GM19395 (cell line): ENCODE data around the gene RDX.
A peak's percentile ranks its signal among the peaks of the same experiment; 100 is the strongest.
"Not testable (repeated sequence)": the region's sequence is repeated elsewhere in the genome, so short reads cannot be mapped to it uniquely, and the experiment has no call there.

Experiments
- ATAC-seq: cut with Tn5 transposase; IDR thresholded peaks from one replicate; pipeline ENCODE4 v1.9.1; 2021; ENCODE audit warnings: mild to moderate bottlenecking, moderate library complexity; ENCODE audit not compliant: unreplicated experiment

RDX gene

DNA sequence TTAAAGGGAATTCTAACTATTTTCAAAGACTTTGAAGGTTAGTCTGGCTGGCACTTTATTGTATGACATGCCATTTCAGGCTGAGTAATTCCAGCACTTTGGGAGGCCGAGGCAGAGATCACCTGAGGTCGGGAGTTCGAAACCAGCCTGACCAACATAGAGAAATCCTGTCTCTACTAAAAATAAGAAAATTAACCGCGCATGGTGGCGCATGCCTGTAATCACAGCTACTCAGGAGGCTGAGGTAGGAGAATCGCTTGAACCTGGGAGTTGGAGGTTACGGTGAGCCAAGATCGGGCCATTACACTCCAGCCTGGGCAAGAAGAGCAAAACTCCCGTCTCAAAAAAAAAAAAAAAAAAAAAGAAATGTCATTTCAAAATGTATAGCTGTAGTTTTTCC lies 95.6 kb downstream of the RDX start:
- ATAC-seq = no peak

- ATAC-seq = no peak
These were observed 96.2 kb downstream of the RDX start for GRCh38 chr11:110200241-110200640.

DNA sequence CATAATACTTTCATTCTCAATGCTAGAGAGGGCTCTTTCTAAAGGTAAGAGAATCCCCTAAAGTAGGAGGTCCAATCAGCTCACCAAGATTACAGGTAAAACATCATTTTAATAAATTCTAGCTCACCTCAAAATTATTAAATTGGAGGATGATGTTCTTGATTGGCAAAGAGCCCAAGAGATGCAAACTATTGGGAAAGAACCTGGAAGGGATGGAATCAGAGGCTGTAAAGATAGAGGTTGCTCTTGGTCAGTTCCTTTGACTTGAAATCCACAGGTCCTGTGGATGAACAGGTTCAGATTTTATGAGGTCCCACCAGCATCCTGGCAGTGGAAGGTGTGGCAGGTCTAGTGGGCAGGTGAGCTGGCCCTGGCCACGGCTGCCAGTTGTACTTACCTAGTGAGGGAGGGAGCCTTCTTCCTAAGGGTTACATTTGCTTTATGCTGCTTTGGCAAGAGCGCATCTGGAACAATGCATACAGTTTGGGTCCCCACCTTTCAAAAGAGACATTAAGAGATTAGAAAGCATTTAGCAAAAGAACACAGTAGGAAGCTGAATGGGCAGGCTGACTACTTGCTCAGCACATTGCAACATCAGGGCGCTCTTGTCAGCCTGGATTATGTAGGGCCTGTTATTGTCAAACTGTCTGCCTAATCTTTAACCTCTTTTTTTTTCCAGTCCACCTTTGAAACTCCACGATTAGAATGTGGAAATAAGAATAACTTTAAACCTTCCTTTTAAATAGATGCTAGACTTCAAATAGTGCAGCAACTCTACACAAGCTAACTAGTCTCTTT lies 97.0 kb downstream of the RDX start:
- no peak for ATAC-seq

DNA sequence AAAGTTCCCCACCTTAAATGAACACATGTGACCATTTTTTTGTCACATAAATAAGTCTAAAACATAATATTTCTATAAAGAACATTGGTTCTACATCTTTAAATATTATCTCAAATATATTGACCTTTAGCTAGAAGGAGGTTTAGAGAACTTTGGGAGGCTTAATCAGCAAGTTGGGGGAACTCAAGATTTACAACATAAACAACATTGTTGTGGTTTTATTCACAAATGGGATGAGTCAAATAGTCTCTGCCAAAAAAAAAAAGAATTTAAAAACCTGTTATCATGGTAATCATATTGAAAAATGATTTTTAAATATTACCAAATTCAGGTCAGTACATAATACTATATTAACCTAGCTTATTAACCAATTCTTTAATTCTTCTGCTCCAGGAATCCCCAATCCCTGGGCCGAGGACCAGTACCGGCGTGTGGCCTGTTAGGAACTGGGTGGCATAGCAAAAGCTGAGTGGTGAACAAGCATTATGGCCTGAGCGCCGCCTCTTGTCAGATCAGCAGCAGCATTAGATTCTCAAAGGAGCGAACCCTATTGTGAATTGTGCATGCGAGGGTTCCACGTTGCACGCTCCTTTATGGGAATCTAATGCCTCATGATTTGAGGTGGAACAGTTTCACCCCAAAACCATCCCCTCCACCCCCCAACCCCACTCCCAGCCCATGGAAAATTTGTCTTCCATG lies 98.2 kb downstream of the RDX start:
- ATAC-seq = no peak

- ATAC-seq = no peak
These were observed 99.5 kb downstream of the RDX start for GRCh38 chr11:110196884-110197420.

DNA sequence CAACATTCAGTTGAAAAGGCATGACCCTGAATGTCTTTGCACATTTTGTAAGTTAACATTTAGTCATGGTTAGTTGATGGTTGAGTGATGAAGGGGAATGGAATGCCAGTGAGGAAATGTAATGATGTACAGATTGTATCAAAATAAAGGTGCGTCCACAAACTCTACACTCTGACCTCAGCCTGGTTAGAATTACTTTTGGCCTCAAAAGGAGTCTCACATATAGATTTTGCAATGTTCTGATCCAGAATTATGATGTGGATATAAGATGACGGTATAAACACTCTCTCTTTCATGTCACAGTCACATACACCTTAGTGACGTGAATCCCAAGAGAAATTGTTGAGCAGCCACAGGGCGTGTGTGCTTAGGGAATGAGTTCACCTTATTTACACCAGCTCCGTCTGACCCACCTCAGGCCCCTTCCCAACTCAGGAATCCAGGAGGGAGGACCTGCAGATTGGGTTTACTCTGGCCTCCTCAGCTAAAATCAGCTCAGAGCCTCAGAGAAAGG lies 100.1 kb downstream of the RDX start:
- no peak for ATAC-seq

- ATAC-seq = not testable (repeated sequence)
These were observed 102.1 kb downstream of the RDX start for GRCh38 chr11:110194211-110194766.

GRCh38 chr11:110192604-110193282 lies 103.7 kb downstream of the RDX start:
- peak; percentile 80 for ATAC-seq

DNA sequence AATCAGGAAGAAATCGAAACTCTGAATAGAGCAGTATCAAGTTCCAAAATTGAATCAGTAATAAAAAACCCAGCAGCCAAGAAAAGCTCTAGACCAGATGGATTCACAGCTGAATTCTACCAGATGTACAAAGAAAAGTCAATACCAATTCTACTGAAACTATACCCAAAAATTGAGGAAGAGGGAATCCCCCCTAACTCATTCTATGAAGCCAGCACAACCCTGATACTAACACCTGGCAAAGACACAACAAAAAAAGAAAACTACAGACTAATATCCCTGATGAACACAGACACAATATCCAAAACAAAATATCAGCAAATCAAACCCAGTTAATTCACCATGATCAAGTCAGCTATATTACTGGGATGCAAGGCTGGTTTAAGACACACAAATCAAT lies 105.5 kb downstream of the RDX start:
- no peak for ATAC-seq

- ATAC-seq = no peak
These were observed 108.7 kb downstream of the RDX start for GRCh38 chr11:110187731-110188130.

DNA sequence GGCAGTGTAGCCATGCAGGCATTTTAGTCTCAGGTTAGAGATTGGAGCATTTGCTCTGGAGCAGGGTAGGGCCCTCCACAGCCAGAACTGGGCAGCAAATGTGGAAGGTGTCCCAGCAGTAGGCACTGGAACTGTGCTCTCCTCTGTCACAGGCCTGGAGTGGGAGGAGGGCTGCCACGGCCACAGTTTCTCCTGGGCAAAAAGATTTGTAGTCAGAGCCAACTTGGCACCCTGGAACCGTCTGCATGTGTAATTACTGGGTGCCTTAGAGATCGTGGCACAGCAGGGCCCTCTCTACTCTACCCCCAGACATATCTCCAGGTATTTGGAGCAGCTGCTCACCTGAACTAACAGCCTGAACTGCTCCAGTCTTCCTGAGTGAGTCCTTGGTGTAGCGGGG lies 109.5 kb downstream of the RDX start:
- ATAC-seq = no peak

- no peak for ATAC-seq
These were observed 110.0 kb downstream of the RDX start for GRCh38 chr11:110186456-110186855.

DNA sequence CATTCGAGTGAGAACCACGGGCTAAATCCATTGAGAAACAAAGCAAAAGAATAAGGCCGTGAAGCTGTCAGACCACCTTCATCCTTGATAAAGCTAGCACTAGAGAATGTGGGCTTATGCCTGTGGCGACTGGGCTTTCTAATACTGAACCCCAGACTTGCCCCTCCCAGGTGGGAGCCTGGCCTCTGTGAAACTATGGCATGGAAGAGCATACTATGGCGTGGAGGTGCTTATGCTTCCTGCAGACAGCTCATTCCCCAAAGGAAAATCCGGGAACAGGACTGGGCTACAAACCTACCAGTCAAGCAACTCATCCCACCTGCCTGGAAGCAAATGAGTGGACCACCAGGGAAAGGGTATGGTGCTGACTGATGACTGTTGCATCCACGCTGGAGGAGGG lies 110.8 kb downstream of the RDX start:
- ATAC-seq = no peak

DNA sequence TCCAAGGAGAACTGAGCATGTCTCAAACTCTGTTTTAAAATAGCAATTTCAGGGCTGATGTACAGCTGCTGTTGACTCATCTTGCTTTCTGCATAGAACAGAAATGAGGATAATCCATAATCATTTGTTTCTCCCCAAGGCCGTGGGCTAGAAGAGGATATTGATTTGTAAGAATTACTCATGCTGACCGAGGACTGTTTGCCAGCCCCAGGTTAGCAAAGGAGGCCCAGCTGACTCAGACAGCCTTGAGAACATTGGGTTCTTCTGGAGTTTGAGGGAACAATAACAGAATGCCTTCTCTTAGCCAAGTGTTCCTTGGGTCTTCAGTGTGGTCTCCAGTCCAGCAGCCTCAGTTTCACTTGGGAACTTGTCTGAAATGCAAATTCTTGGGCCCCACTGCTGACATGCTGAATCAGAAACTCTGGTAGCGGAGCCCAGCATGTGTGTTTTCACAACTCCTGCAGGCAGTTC lies 111.3 kb downstream of the RDX start:
- no peak for ATAC-seq

DNA sequence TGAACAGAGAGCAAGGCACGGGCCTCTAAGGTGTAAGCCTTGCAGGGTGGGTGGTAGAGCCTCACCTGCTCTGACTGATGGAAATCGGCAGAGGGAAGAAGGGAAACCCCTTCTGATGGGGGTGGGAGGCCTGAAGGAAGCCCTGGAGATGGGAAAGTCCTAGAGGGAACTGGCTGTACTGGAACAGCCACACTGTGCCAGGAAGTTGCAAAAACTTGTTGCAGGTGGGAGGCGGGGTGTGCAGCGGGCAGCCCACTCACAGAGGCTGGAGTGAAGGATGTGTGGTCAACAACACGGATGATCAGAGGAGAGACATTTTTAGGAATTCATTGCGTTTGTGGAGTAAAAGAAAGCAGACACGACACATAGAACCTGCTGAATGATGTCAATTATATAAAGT lies 112.0 kb downstream of the RDX start:
- ATAC-seq = no peak

GRCh38 chr11:110182886-110183285 lies 113.5 kb downstream of the RDX start:
- no peak for ATAC-seq

DNA sequence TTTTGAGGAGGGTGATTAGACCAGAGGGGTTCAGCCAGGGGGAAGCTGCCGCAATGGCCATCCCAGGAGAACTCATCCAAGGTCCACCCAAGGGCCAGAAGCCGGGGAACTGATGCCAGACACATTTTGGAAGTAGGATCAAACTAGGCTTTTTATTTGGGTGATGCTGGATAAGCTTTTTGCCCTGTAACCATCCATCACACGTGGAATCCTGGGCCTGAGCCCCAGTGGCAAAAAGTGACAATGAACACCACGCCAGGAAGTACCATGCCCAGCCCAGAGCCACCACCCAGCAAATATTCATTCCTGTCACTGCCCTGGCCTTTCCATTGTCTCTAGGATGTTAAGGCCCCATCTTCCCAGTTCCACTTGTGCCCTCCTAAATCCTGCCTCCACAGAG lies 117.3 kb downstream of the RDX start:
- ATAC-seq = no peak

DNA sequence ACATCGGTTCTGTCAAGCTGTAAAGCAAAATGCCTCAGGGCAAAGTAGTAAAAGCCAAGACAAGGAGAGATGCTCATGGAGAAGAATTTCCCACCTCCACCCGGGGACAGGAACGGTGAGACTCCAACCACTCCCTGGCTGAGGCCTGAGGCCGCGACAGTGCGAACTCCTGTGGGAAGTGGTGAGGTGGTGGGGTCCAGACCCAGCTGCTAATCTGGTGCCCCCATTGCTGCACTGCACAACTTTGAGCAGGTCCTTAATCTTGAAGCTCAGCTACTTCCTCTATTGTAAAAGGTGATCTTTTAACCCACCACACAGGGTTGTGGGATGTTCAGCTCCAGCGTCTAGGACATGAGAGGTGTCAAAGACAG lies 119.3 kb downstream of the RDX start:
- ATAC-seq = no peak

DNA sequence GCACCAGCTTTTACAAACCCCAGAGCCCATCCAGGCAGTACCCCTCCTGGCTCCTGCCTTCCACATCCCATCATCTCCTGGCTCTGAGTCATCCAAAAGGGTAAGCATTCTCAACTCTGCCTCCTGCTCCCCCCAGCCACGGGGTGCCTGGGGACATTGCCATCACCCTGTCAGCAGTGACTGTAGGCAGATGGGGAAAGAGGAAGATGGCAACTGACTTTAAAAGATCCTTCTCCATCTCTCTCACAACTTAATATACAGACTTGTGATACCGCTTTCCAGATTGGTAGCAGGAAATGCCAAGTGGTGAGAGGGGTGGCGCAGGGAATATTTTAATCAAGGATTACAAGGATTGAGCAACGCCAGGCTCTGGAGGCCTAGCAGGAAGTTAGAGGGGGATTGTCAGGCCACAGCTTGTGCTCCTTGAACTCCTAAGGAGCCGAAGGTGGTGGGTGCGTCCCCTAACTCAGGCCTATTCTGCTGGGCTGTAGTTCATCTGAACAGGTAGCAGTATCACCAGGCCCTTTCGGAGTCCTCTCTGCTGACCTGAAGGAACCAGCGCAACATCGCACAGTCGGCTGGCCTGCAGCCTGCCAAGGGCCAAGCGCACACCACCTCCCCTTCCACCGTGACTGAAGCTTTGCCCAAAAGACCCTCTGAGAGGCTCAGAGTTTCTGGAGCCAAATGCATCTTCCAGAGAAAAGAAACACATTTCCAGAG lies 119.9 kb downstream of the RDX start:
- no peak for ATAC-seq

- ATAC-seq = no peak
These were observed 121.6 kb downstream of the RDX start for GRCh38 chr11:110174645-110175310.
